IMR-90 (cell line): Measurements from ENCODE around the gene DMRT2.

ENCODE experiments used
- BHLHE40 ChIP-seq: fragments of 150-350 bp; IDR thresholded peaks from 2 replicates; pipeline ENCODE4 v1.6.1; 2016; ENCODE audit warnings: mild to moderate bottlenecking, low read depth, low read length
- CEBPB ChIP-seq: IDR thresholded peaks from 2 replicates; pipeline ENCODE4 v1.6.1; 2012; ENCODE audit warnings: low read depth, low read length, improper control_type of control experiment
- CTCF ChIP-seq: conservative IDR thresholded peaks from 2 replicates; pipeline ENCODE4 v1.5.1; 2012; ENCODE audit warnings: mild to moderate bottlenecking, low read depth, low read length, improper control_type of control experiment
- MAFK ChIP-seq: IDR thresholded peaks from 2 replicates; pipeline ENCODE4 v1.6.1; 2012; ENCODE audit warnings: low read depth, low read length, improper control_type of control experiment
- MAZ ChIP-seq: IDR thresholded peaks from 2 replicates; pipeline ENCODE4 v1.6.1; 2012; ENCODE audit warnings: low read depth, mild to moderate bottlenecking, low read length, improper control_type of control experiment, moderate library complexity, borderline replicate concordance
- MXI1 ChIP-seq: IDR thresholded peaks from 2 replicates; pipeline ENCODE4 v1.6.1; 2012; ENCODE audit warnings: low read depth, mild to moderate bottlenecking, low read length, moderate library complexity, borderline replicate concordance
- NFE2L2 ChIP-seq: fragments of 150-350 bp; IDR thresholded peaks from 2 replicates; pipeline ENCODE4 v1.6.1; 2016; ENCODE audit warnings: low read depth, mild to moderate bottlenecking, low read length
- POLR2A ChIP-seq: IDR thresholded peaks from 2 replicates; pipeline ENCODE4 v1.6.1; 2012; ENCODE audit warnings: mild to moderate bottlenecking, low read depth, low read length
- RCOR1 ChIP-seq: IDR thresholded peaks from 2 replicates; pipeline ENCODE4 v1.6.1; 2012; ENCODE audit warnings: mild to moderate bottlenecking, low read length, improper control_type of control experiment; ENCODE audit not compliant: insufficient replicate concordance
- RFX5 ChIP-seq: IDR thresholded peaks from 2 replicates; pipeline ENCODE4 v1.8.0; 2012; ENCODE audit warnings: low read depth, mild to moderate bottlenecking, low read length, moderate library complexity
- SMC3 ChIP-seq: fragments of 150-350 bp; IDR thresholded peaks from 2 replicates; pipeline ENCODE4 v1.6.1; 2016; ENCODE audit warnings: low read depth, mild to moderate bottlenecking, antibody characterized with exemption, low read length, moderate library complexity
- USF2 ChIP-seq: fragments of 150-350 bp; IDR thresholded peaks from 2 replicates; pipeline ENCODE4 v1.6.1; 2017; ENCODE audit warnings: mild to moderate bottlenecking, antibody characterized with exemption, low read length, low read depth

GRCh38 chr9:1053986-1054425 lies 3.8 kb downstream of the DMRT2 start:
- TF ChIP-seq RCOR1, result no peak
- no peak for TF ChIP-seq CTCF
- TF ChIP-seq BHLHE40, result no peak
- TF ChIP-seq POLR2A, result no peak
- TF ChIP-seq USF2, result no peak
- TF ChIP-seq MAZ, result no peak
- TF ChIP-seq RFX5, result no peak
- TF ChIP-seq MAFK, result no peak
- no peak for TF ChIP-seq SMC3
- TF ChIP-seq MXI1, result no peak
- TF ChIP-seq CEBPB, result no peak
- TF ChIP-seq NFE2L2, result no peak
